ENCODE results near the gene TOMM7. TPM values are rescaled to one million over a fixed set of nuclear protein-coding genes. Genes with fewer than 3 reads are reported as not detected.

TOMM7 gene
- polyA plus RNA-seq, 1 of the 3 experiments (the other 2 are of a cell fraction), result 546 TPM

DNA sequence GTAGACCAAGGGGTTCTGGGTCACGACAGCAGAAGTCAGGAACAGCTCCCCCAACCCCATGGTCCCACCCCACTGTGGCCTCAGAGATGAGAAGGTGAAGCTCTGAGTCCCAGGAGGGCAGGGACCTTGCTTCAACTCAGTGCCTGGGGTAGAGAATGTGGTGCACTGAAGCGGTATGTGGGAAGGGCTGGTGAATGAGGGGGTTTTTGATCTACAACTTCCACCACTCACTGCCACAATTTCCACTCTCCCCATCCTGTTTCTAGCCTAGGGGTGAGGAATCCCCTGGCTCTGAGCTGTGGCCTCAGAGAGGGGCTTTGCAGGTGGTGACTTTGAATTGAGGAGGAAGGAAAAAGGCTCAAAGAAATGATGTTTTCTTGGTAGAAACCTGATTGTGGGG is 44.9 kb upstream of the TOMM7 start (continued):
- TF ChIP-seq, protein P1, sequence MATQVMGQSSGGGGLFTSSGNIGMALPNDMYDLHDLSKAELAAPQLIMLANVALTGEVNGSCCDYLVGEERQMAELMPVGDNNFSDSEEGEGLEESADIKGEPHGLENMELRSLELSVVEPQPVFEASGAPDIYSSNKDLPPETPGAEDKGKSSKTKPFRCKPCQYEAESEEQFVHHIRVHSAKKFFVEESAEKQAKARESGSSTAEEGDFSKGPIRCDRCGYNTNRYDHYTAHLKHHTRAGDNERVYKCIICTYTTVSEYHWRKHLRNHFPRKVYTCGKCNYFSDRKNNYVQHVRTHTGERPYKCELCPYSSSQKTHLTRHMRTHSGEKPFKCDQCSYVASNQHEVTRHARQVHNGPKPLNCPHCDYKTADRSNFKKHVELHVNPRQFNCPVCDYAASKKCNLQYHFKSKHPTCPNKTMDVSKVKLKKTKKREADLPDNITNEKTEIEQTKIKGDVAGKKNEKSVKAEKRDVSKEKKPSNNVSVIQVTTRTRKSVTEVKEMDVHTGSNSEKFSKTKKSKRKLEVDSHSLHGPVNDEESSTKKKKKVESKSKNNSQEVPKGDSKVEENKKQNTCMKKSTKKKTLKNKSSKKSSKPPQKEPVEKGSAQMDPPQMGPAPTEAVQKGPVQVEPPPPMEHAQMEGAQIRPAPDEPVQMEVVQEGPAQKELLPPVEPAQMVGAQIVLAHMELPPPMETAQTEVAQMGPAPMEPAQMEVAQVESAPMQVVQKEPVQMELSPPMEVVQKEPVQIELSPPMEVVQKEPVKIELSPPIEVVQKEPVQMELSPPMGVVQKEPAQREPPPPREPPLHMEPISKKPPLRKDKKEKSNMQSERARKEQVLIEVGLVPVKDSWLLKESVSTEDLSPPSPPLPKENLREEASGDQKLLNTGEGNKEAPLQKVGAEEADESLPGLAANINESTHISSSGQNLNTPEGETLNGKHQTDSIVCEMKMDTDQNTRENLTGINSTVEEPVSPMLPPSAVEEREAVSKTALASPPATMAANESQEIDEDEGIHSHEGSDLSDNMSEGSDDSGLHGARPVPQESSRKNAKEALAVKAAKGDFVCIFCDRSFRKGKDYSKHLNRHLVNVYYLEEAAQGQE (IDR thresholded peaks at IDR 0.05; ENCODE audit: low read depth, low read length), result no peak
- TF ChIP-seq FOXJ3 (CRISPR knock-in tag; IDR thresholded peaks at IDR 0.05) (no peak), SIN3A (IDR thresholded peaks at IDR 0.05; ENCODE audit: borderline replicate concordance, low read depth, low read length) (no peak), CTCF (IDR thresholded peaks at IDR 0.05) (no peak)

DNA sequence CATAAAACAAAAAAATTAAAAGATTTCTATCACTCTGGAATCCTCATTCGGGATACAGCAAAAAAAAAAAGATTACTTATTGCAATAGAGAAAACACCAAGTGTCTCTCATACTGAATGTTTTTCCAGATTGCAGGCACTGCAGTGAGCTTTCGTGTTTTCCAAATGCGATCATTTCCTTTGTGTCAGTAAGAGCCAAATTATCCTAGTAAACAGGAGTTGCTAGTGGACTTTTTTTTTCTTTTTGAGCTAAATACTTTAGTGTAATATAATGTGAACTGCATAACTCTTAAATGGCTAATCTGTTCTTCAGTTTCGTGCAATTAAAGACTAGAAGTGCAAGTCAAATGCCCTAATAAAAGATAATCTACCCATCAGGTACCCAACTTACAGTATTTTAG is 44.4 kb upstream of the TOMM7 start:
- TF ChIP-seq ELF1 (IDR thresholded peaks at IDR 0.05) (no peak), NRF1 (IDR thresholded peaks at IDR 0.05; ENCODE audit: low read depth, low read length) (no peak), EZH2phosphoT487 (IDR thresholded peaks at IDR 0.05; ENCODE audit: borderline replicate concordance, low read depth) (no peak), FOXM1 (IDR thresholded peaks at IDR 0.05; ENCODE audit: low read depth) (no peak), MXI1 (IDR thresholded peaks at IDR 0.05; ENCODE audit: low read depth, low read length) (no peak), TCF12 (IDR thresholded peaks at IDR 0.05) (no peak), MAX (IDR thresholded peaks at IDR 0.05; ENCODE audit: low read depth) (no peak), CTCF (IDR thresholded peaks at IDR 0.05) (no peak), NFIC (IDR thresholded peaks at IDR 0.05; ENCODE audit: borderline replicate concordance) (no peak), IRF3 (IDR thresholded peaks at IDR 0.05; ENCODE audit: low read depth, low read length) (no peak), MEF2A (IDR thresholded peaks at IDR 0.05; ENCODE audit: borderline replicate concordance, low read depth) (no peak), RAD21 (IDR thresholded peaks at IDR 0.05; ENCODE audit: low read length) (no peak), TEAD4 (IDR thresholded peaks at IDR 0.05; ENCODE audit: borderline replicate concordance, insufficient read depth) (no peak), TAF1 (IDR thresholded peaks at IDR 0.05; ENCODE audit: borderline replicate concordance, low read depth, low read length) (no peak), FOXJ3 (CRISPR knock-in tag; IDR thresholded peaks at IDR 0.05) (no peak)
- TF ChIP-seq, protein P1 (IDR thresholded peaks at IDR 0.05; ENCODE audit: low read depth, low read length), result no peak
- Histone ChIP-seq H2AFZ (ENCODE audit: low read depth) (0 out of 2 replicates have a peak overlapping the region, but pooled peaks have one; percentile 14), H3K27ac (ENCODE audit: low read depth in 2 of 2, low read length in 1 of 2) (peak overlapping the region in 1 of 2 experiments; percentile 38; a peak in 2 of 4 replicates), H3K4me3 (ENCODE audit: low read depth in 2 of 2, low read length in 1 of 2) (no peak overlapping the region), H3K27me3 (ENCODE audit: insufficient read depth) (peaks cover 10% of the 10 kb centered on the region; the same call in 1 of the 2 replicates), H3K4me2 (no peak overlapping the region), H3K79me2 (ENCODE audit: insufficient read depth) (no peaks in the 10 kb centered on the region), H3K9ac (no peak overlapping the region), H3K9me3 (no peaks in the 10 kb centered on the region), H3K9me2 (no peaks in the 10 kb centered on the region), H4K20me1 (ENCODE audit: insufficient read depth) (no peaks in the 10 kb centered on the region), H3K4me1 (ENCODE audit: control insufficient read depth in 1 of 2, insufficient read depth in 2 of 2, low read depth in 1 of 2, low read length in 1 of 2) (no peaks in the 10 kb centered on the region), H3K36me3 (replicated peaks in 1 of 2; ENCODE audit: control insufficient read depth in 1 of 2, insufficient read depth in 2 of 2, low read length in 1 of 2) (no peaks in the 10 kb centered on the region), H3F3A (replicated peaks; ENCODE audit: insufficient read depth) (no peaks in the 10 kb centered on the region)
- POLR2A ChIA-PET, result interaction anchor here (0.6 kb wide), 1 partner anchor 177 kb away, joined by 3 read pairs; no protein-coding TSS in a partner anchor
- no peak for DNase-seq
- 44% methylated on average over 4 of the region's 4 CpGs for WGBS (ENCODE audit: low lambda C conversion rate)
- CTCF ChIA-PET, result interaction anchor here (0.7 to 0.8 kb wide), 2 partner anchors 85 to 189 kb away, joined by 3 read pairs; no protein-coding TSS in a partner anchor
